Astrocyte of the cerebellum (primary cell): ENCODE data around the gene RCSD1.
"Not testable (repeated sequence)": the region's sequence is repeated elsewhere in the genome, so short reads cannot be mapped to it uniquely, and the experiment has no call there.

Experiments used
- DNase-seq: peaks from one replicate; pipeline ENCODE4 v3.0.0-alpha.2; 2011; ENCODE audit warnings: low read depth
- H3K4me3 ChIP-seq: 2 replicates; pipeline ENCODE4 v1.5.1; 2011; ENCODE audit warnings: mild to moderate bottlenecking, low read depth, low read length, moderate library complexity
- CTCF ChIP-seq: IDR thresholded peaks from 2 replicates; pipeline ENCODE4 v1.5.1; 2012; ENCODE audit warnings: low read length, low read depth, moderate library complexity, mild to moderate bottlenecking; ENCODE audit errors: missing control alignments
- in situ Hi-C: cut with HindIII; loops from 2 replicates; pipeline ENCODE4 v1.10.0; 2017; ENCODE audit warnings: low sequenced_read_pairs

The RCSD1 gene

GRCh38 chr1:167728818-167729410 is 98.9 kb downstream of the RCSD1 start:
- no peak overlapping the region for H3K4me3 ChIP-seq
- TF ChIP-seq CTCF, result no peak
- in situ Hi-C loops, result no loop called here
- no peak for DNase-seq

DNA sequence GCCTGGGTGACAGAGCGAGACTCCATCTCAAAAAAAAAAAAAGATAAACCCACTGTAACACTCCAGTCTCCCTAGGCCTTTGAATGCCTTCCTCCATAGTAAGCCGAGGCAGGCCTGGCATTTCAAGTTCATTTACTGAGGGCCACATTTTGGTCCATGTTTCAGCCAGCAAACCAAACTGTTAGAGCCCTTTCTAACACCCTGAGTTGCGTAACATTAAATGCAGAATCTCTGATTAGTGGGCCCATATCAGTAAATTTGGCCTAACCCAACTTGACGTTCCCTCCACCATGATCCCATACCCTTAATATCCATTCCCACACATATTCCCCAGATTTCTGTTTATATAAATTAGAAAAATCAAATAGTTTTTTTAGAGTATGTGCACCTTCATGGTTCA is 104.2 kb downstream of the RCSD1 start:
- no peak overlapping the region for H3K4me3 ChIP-seq
- DNase-seq, result no peak
- no peak for TF ChIP-seq CTCF
- in situ Hi-C loops, result no loop called here

GRCh38 chr1:167734841-167735240 is 104.8 kb downstream of the RCSD1 start:
- H3K4me3 ChIP-seq, result no peak overlapping the region
- no peak for TF ChIP-seq CTCF
- DNase-seq, result no peak
- in situ Hi-C loops, result no loop called here

DNA sequence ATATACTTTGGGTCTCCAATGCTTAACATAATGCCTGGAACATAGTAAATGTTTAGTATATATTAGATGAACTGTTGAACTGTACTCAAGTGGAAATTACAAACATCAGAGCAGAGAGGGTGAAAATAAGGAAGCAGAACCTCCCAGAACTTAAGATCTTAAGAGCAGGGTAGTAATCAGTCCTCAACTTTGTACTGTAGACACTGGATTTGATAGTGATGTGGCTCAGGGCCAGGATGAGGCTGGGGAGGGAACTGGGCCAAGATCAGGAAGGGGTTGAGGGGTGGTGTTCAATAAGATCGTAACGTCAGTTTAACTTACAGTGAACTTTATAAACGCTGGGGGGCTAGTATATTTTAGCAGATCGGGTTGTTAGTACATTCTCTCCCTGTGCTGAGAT is 107.1 kb downstream of the RCSD1 start:
- in situ Hi-C loops, result no loop called here

GRCh38 chr1:167738158-167738557 is 108.1 kb downstream of the RCSD1 start:
- no peak for TF ChIP-seq CTCF
- DNase-seq, result no peak
- in situ Hi-C loops, result no loop called here
- H3K4me3 ChIP-seq, result no peak overlapping the region

More for the DNA sequence above, 107.1 kb downstream of the RCSD1 start:
- TF ChIP-seq CTCF, result no peak
- no peak for DNase-seq
- H3K4me3 ChIP-seq, result no peak overlapping the region

GRCh38 chr1:167739752-167740151 is 109.7 kb downstream of the RCSD1 start:
- no peak overlapping the region for H3K4me3 ChIP-seq
- in situ Hi-C loops, result no loop called here
- TF ChIP-seq CTCF, result no peak
- DNase-seq, result no peak

GRCh38 chr1:167741103-167741502 is 111.1 kb downstream of the RCSD1 start:
- DNase-seq, in situ Hi-C loops, H3K4me3 ChIP-seq: not testable (repeated sequence)

- H3K4me3 ChIP-seq, DNase-seq, in situ Hi-C loops: not testable (repeated sequence)
These were observed 112.5 kb downstream of the RCSD1 start for GRCh38 chr1:167742392-167743057.
